Measurements from ENCODE around the gene TMEM141. TPM values are rescaled to one million over a fixed set of nuclear protein-coding genes. Genes with fewer than 3 reads are reported as not detected.

TMEM141 gene
- 28.7 TPM for total RNA-seq

DNA sequence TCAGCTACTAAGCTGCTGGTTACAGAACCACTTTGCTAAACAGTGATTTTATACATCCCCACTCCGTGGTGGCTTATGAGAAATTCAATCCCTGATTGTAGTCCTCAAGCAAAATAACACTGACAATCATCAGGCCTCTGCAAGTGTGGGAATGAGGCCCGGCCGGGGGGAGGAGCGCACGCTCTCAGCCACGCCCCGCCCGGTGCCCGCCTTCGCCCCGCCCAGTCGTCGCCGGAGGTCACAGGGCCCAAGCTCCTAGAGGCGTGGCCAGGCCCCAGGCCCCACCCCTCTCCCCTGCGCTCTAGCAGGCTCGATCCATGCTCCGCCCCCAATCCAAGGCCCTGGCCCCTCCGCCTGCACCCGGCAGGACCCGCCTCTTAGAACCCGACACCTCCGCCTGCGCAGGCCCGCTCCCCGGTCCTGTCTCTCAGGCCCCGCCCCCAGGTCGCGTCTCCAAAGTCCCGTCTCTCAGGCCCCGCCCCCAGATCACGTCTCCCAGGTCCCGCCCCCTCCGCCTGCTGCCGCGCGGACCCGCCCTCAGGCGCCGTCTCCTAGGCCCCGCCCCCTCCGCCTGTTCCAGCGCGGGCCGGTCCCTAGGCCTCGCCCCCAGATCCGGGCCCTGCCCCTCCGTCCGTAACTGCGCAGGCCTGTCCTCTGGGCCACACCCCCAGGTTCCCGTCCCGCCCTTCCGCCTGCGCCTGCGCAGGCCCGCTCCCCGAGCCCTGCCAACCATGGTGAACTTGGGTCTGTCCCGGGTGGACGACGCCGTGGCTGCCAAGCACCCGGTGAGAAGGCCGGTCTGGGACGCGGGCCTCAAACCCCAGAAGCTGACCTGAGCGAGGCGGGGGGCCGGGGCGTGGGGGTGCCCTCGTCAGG lies at the start of gene TMEM141:
TSS of gene TMEM141 (plus strand) at position 705 of the 876 bp plus-strand sequence. CDS start at position 732, 27 bp downstream.
- peak within 1 kb of the TSS; percentile 77 to 94 (median 87) for H3K9ac ChIP-seq (ENCODE audit: low read depth in 1 of 3, low read length in 3 of 3)
- peak within 1 kb of the TSS; percentile 87 to 95 (median 93) for H3K4me3 ChIP-seq (ENCODE audit: low read length in 3 of 3)
- H3K4me1 ChIP-seq (ENCODE audit: control insufficient read depth in 3 of 3, insufficient read depth in 3 of 3, low read length in 3 of 3): peaks cover 13 to 15% (median 14%) of the 10 kb centered on the region in 3 donors
- H3K27me3 ChIP-seq (ENCODE audit: control insufficient read depth in 3 of 3, insufficient read depth in 3 of 3, low read length in 3 of 3): peaks cover 0 to under 1% (median 0%) of the 10 kb centered on the region in 3 donors
- no peaks in the 10 kb centered on the region for H3K9me3 ChIP-seq (ENCODE audit: control insufficient read depth in 3 of 3, low read length in 3 of 3)
- peaks cover 0 to 8% (median 7%) of the 10 kb centered on the region in 3 donors for H3K36me3 ChIP-seq (ENCODE audit: control insufficient read depth in 3 of 3, insufficient read depth in 3 of 3, low read length in 3 of 3)
- peak within 1 kb of the TSS; percentile 95 for H3K27ac ChIP-seq (ENCODE audit: low read depth, low read length)

GRCh38 chr9:136741883-136742571 lies 49.1 kb upstream of the TMEM141 start:
- Histone ChIP-seq H3K4me3 (ENCODE audit: low read length in 3 of 3) (no peak overlapping the region), H3K9me3 (ENCODE audit: control insufficient read depth in 3 of 3, low read length in 3 of 3) (no peaks in the 10 kb centered on the region), H3K27me3 (ENCODE audit: control insufficient read depth in 3 of 3, insufficient read depth in 3 of 3, low read length in 3 of 3) (peaks cover 39 to 51% (median 48%) of the 10 kb centered on the region in 3 donors), H3K9ac (ENCODE audit: low read depth in 1 of 3, low read length in 3 of 3) (no peak overlapping the region), H3K4me1 (ENCODE audit: control insufficient read depth in 3 of 3, insufficient read depth in 3 of 3, low read length in 3 of 3) (peaks cover 3 to 15% (median 11%) of the 10 kb centered on the region in 3 donors), H3K27ac (ENCODE audit: low read depth, low read length) (no peak overlapping the region), H3K36me3 (ENCODE audit: control insufficient read depth in 3 of 3, insufficient read depth in 3 of 3, low read length in 3 of 3) (no peaks in the 10 kb centered on the region)

DNA sequence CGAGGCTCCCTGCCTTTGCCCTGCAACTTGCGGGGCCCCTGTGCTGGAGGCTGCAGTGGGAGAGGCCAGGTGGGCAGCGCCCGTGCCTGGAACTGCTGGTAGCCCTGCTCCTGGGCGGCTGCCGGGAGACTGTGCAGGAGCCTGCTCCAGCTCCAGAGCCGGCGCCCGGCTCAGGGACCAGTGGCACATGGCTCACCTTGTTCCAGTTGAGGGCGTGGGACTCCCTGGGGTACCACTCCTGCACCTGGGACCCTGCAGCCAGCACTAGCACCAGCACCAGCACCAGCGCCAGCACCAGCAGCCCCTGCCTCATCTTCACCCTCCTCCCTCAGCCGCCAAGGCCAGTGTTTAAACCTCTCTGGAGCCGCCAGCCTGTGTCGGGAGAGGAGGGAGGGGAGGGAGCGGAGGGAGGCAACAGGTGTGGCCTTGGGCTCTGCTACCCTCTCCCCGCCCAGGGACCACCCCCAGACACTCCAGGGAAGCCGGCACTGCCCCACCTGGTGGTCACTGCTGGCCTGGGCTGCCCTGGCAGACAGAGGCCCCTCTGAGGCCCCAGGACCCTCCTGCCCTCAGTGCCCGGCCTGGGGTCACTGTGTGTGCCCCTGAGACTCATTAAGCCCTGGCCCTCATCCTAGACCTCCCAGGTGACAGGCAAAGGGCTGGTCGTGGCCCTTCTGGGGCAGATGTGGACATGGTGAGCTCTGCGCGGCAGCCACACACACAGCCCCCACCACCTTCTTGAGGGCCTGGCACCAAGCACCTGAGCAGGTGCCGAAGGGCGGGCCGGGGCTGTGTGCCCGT lies 48.4 kb upstream of the TMEM141 start, which contains the start of gene LCN10:
TSS of gene LCN10 (minus strand) at position 350 of the 801 bp plus-strand sequence. CDS start at position 313, 37 bp downstream.
- Histone ChIP-seq H3K4me3 (ENCODE audit: low read length in 3 of 3) (no peak within 1 kb of the TSS), H3K9ac (ENCODE audit: low read depth in 1 of 3, low read length in 3 of 3) (no peak within 1 kb of the TSS), H3K27me3 (ENCODE audit: control insufficient read depth in 3 of 3, insufficient read depth in 3 of 3, low read length in 3 of 3) (peaks cover 39 to 52% (median 51%) of the 10 kb centered on the region in 3 donors), H3K4me1 (ENCODE audit: control insufficient read depth in 3 of 3, insufficient read depth in 3 of 3, low read length in 3 of 3) (peaks cover 3 to 15% (median 11%) of the 10 kb centered on the region in 3 donors), H3K36me3 (ENCODE audit: control insufficient read depth in 3 of 3, insufficient read depth in 3 of 3, low read length in 3 of 3) (no peaks in the 10 kb centered on the region), H3K9me3 (ENCODE audit: control insufficient read depth in 3 of 3, low read length in 3 of 3) (no peaks in the 10 kb centered on the region), H3K27ac (ENCODE audit: low read depth, low read length) (no peak within 1 kb of the TSS)

DNA sequence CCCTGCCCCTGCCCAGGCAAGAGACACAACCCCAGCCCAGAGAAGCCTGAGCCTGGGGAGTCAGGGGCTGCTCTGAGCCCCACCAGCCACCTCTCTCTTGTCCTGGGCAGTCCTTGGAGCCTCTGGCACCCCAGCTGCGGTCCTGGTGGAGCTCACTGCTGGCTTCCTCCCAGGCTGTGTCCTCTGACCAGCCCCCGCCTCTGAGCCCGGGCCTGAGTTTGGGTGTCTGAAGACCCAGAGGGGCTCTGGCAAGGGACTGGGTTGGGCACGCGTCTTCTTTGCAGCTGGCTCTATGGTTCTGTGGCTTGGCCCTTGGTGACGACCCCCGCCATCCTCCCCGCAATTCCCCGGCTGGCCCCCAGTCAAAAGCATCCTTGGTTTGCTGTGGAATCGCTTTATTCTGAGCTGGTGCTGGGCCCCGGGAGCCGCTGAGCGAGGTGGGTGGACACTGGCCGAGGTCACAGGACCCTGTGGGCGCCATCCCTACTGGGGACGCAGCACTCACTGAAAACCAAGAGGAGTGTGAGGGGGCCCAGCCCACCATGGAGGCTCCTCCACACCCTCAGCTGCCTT lies 47.4 kb upstream of the TMEM141 start:
- Histone ChIP-seq H3K27me3 (ENCODE audit: control insufficient read depth in 3 of 3, insufficient read depth in 3 of 3, low read length in 3 of 3) (peaks cover 39 to 52% (median 51%) of the 10 kb centered on the region in 3 donors), H3K4me3 (ENCODE audit: low read length in 3 of 3) (no peak overlapping the region), H3K27ac (ENCODE audit: low read depth, low read length) (no peak overlapping the region), H3K9me3 (ENCODE audit: control insufficient read depth in 3 of 3, low read length in 3 of 3) (no peaks in the 10 kb centered on the region), H3K4me1 (ENCODE audit: control insufficient read depth in 3 of 3, insufficient read depth in 3 of 3, low read length in 3 of 3) (peaks cover 3 to 19% (median 11%) of the 10 kb centered on the region in 3 donors), H3K36me3 (ENCODE audit: control insufficient read depth in 3 of 3, insufficient read depth in 3 of 3, low read length in 3 of 3) (no peaks in the 10 kb centered on the region), H3K9ac (ENCODE audit: low read depth in 1 of 3, low read length in 3 of 3) (no peak overlapping the region)

DNA sequence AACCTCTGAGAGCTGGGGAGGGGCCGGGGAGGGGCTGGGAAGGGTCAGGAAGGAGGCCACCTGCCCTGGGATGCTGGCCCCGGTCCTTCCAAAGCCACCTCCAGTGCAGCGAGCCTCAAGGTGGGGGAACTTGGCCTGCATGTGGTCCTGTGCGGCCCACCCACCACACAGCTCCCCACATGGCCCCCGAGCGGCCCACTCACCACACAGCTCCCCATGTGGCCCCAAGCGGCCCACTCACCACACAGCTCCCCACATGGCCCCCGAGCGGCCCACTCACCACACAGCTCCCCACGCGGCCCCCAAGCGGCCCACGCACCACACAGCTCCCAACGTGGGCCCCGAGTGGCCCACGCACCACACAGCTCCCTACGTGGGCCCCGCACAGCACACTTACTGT lies 46.4 kb upstream of the TMEM141 start:
- Histone ChIP-seq H3K27me3 (ENCODE audit: control insufficient read depth in 3 of 3, insufficient read depth in 3 of 3, low read length in 3 of 3) (peaks cover 32 to 52% (median 42%) of the 10 kb centered on the region in 3 donors), H3K27ac (ENCODE audit: low read depth, low read length) (no peak overlapping the region), H3K9ac (ENCODE audit: low read depth in 1 of 3, low read length in 3 of 3) (no peak overlapping the region), H3K4me3 (ENCODE audit: low read length in 3 of 3) (no peak overlapping the region), H3K36me3 (ENCODE audit: control insufficient read depth in 3 of 3, insufficient read depth in 3 of 3, low read length in 3 of 3) (no peaks in the 10 kb centered on the region), H3K4me1 (ENCODE audit: control insufficient read depth in 3 of 3, insufficient read depth in 3 of 3, low read length in 3 of 3) (peaks cover 3 to 25% (median 11%) of the 10 kb centered on the region in 3 donors), H3K9me3 (ENCODE audit: control insufficient read depth in 3 of 3, low read length in 3 of 3) (no peaks in the 10 kb centered on the region)

DNA sequence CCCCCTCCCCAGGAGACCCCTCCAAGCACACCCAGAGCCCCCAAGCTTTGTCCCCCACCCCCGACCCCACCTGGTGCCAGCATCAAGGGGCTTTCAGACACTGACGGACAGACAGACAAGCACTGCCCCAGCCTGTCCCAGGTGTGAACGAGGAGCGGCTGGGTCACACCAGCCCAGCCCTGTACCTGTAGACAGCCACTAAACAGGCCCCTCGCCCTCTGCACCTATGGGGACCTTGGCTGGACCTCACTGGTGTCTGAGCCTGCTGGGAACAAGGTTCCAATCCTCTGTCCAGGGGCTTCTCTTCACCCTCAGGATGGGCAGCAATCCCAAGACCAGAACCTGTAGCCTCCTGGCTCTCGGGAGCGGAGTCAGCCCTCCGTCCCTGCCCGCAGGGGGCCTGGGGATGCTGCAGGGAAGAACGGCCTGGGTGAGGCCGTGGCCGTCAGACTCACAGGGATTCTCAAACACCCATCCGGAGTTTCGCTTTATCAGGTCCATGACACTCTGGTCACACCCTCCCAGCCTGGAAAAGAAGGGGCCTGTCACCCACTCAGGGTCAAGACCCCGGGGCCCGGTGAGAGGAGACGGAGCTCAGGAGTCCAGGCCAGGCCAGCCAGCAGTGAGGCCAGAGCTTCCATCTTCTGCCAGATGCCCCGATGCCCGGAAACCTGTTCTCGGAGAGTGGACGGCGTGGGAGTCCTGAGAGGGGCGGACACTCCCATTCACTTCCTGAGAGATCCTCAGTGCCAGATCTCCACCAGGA lies 45.6 kb upstream of the TMEM141 start:
- Histone ChIP-seq H3K36me3 (ENCODE audit: control insufficient read depth in 3 of 3, insufficient read depth in 3 of 3, low read length in 3 of 3) (no peaks in the 10 kb centered on the region), H3K9me3 (ENCODE audit: control insufficient read depth in 3 of 3, low read length in 3 of 3) (no peaks in the 10 kb centered on the region), H3K4me1 (ENCODE audit: control insufficient read depth in 3 of 3, insufficient read depth in 3 of 3, low read length in 3 of 3) (peaks cover 3 to 25% (median 11%) of the 10 kb centered on the region in 3 donors), H3K27me3 (ENCODE audit: control insufficient read depth in 3 of 3, insufficient read depth in 3 of 3, low read length in 3 of 3) (peaks cover 25 to 44% (median 34%) of the 10 kb centered on the region in 3 donors), H3K4me3 (ENCODE audit: low read length in 3 of 3) (no peak overlapping the region), H3K27ac (ENCODE audit: low read depth, low read length) (no peak overlapping the region), H3K9ac (ENCODE audit: low read depth in 1 of 3, low read length in 3 of 3) (no peak overlapping the region)

DNA sequence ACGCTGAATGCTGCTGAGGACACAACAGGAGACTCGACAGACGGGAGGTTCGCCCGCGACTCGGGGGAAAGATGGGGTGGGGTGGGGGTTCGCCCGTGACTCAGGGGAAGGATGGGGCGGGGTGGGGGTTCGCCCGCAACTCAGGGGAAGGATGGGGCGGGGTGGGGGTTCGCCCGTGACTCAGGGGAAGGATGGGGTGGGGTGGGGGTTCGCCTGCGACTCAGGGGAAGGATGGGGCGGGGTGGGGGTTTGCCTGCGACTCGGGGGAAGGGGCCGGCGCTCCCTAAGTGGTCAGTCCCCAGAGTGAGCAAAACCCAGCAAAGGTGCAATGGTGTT lies 45.0 kb upstream of the TMEM141 start:
- peaks cover under 1 to 21% (median 8%) of the 10 kb centered on the region in 3 donors for H3K4me1 ChIP-seq (ENCODE audit: control insufficient read depth in 3 of 3, insufficient read depth in 3 of 3, low read length in 3 of 3)
- H3K36me3 ChIP-seq (ENCODE audit: control insufficient read depth in 3 of 3, insufficient read depth in 3 of 3, low read length in 3 of 3): no peaks in the 10 kb centered on the region
- H3K9ac ChIP-seq (ENCODE audit: low read depth in 1 of 3, low read length in 3 of 3): no peak overlapping the region
- no peaks in the 10 kb centered on the region for H3K9me3 ChIP-seq (ENCODE audit: control insufficient read depth in 3 of 3, low read length in 3 of 3)
- no peak overlapping the region for H3K4me3 ChIP-seq (ENCODE audit: low read length in 3 of 3)
- H3K27me3 ChIP-seq (ENCODE audit: control insufficient read depth in 3 of 3, insufficient read depth in 3 of 3, low read length in 3 of 3): peaks cover 21 to 39% (median 29%) of the 10 kb centered on the region in 3 donors
- H3K27ac ChIP-seq (ENCODE audit: low read depth, low read length): no peak overlapping the region

- Histone ChIP-seq H3K9ac (ENCODE audit: low read depth in 1 of 3, low read length in 3 of 3) (no peak overlapping the region), H3K27ac (ENCODE audit: low read depth, low read length) (no peak overlapping the region), H3K4me3 (ENCODE audit: low read length in 3 of 3) (no peak overlapping the region), H3K9me3 (ENCODE audit: control insufficient read depth in 3 of 3, low read length in 3 of 3) (no peaks in the 10 kb centered on the region), H3K36me3 (ENCODE audit: control insufficient read depth in 3 of 3, insufficient read depth in 3 of 3, low read length in 3 of 3) (no peaks in the 10 kb centered on the region), H3K4me1 (ENCODE audit: control insufficient read depth in 3 of 3, insufficient read depth in 3 of 3, low read length in 3 of 3) (peaks cover 0 to 18% (median 4%) of the 10 kb centered on the region in 3 donors), H3K27me3 (ENCODE audit: control insufficient read depth in 3 of 3, insufficient read depth in 3 of 3, low read length in 3 of 3) (peaks cover 16 to 34% (median 24%) of the 10 kb centered on the region in 3 donors)
Measured at GRCh38 chr9:136746621-136747020, 44.5 kb upstream of the TMEM141 start.
